CD14-positive monocyte (primary cell): ENCODE measurements around the gene ANKRD40CL. TPM values are rescaled to one million over a fixed set of nuclear protein-coding genes. Genes with fewer than 3 reads are reported as not detected.

Source experiments
- DNase-seq, 3 donors: peaks; one replicate each; pipeline ENCODE4 v3.0.0-alpha.2; 2011 to 2022
- H2AFZ ChIP-seq: 2 replicates; pipeline ENCODE4 v1.6.0; 2012; ENCODE audit warnings: mild to moderate bottlenecking, low read depth, low read length, inconsistent platforms; ENCODE audit not compliant: insufficient read depth, poor library complexity, severe bottlenecking
- H3K27ac ChIP-seq, 2 donors: 1 replicate in 1 of 2; 2 replicates in 1 of 2; pipeline ENCODE4 v1.5.1; 2012 to 2013; ENCODE audit warnings: low read length in 2 of 2, control low read depth in 1 of 2, inconsistent platforms in 1 of 2, low read depth in 1 of 2, mild to moderate bottlenecking in 1 of 2
- H3K27me3 ChIP-seq, 2 donors: one replicate each; pipeline versions ENCODE4 v1.6.0 to v1.6.1; 2011 to 2013; ENCODE audit warnings: low read length in 2 of 2; ENCODE audit not compliant: control insufficient read depth in 2 of 2, insufficient read depth in 2 of 2
- H3K36me3 ChIP-seq, 2 donors: replicated peaks in 1 of 2; 1 replicate in 1 of 2; 2 replicates in 1 of 2; pipeline versions ENCODE4 v1.5.1 to v1.6.1; 2012 to 2013; ENCODE audit warnings: low read length in 2 of 2, control low read depth in 1 of 2, inconsistent platforms in 1 of 2, mild to moderate bottlenecking in 1 of 2; ENCODE audit not compliant: insufficient read depth in 2 of 2, control insufficient read depth in 1 of 2
- H3K4me1 ChIP-seq, 2 donors: 1 replicate in 1 of 2; 2 replicates in 1 of 2; pipeline versions ENCODE4 v1.5.1 to v1.6.1; 2012 to 2013; ENCODE audit warnings: low read length in 2 of 2, control low read depth in 1 of 2, inconsistent platforms in 1 of 2, mild to moderate bottlenecking in 1 of 2, moderate library complexity in 1 of 2; ENCODE audit not compliant: insufficient read depth in 2 of 2, control insufficient read depth in 1 of 2
- H3K4me2 ChIP-seq: replicated peaks from 2 replicates; pipeline ENCODE3; 2012; ENCODE audit warnings: low read length, moderate library complexity, mild to moderate bottlenecking; ENCODE audit not compliant: poor library complexity, severe bottlenecking; ENCODE audit errors: extremely low read depth
- H3K4me3 ChIP-seq, 3 experiments: fragments of 200-600 bp in 1 of 3; sonication (generic) in 1 of 3; replicated peaks in 1 of 3; 1 replicate in 2 of 3; 2 replicates in 1 of 3; pipeline ENCODE4 v1.5.1; 2011 to 2013; ENCODE audit warnings: low read length in 3 of 3, mild to moderate bottlenecking in 3 of 3, control low read depth in 2 of 3, low read depth in 2 of 3, inconsistent platforms in 1 of 3, moderate library complexity in 1 of 3
- H3K79me2 ChIP-seq: 2 replicates; pipeline ENCODE4 v1.6.0; 2012; ENCODE audit warnings: mild to moderate bottlenecking, control low read depth, inconsistent platforms, low read length, moderate library complexity; ENCODE audit not compliant: insufficient read depth
- H3K9ac ChIP-seq: 2 replicates; pipeline ENCODE4 v1.6.0; 2017; ENCODE audit warnings: low read length, mild to moderate bottlenecking; ENCODE audit not compliant: insufficient read depth, poor library complexity, severe bottlenecking
- H3K9me3 ChIP-seq, 2 donors: replicated peaks in 1 of 2; 1 replicate in 1 of 2; 2 replicates in 1 of 2; pipeline versions ENCODE4 v1.5.1 to v1.6.1; 2012 to 2013; ENCODE audit warnings: low read length in 2 of 2, control low read depth in 1 of 2; ENCODE audit not compliant: control insufficient read depth in 1 of 2, insufficient read depth in 1 of 2
- H4K20me1 ChIP-seq: 2 replicates; pipeline ENCODE4 v1.6.0; 2012; ENCODE audit warnings: mild to moderate bottlenecking, low read length, control low read depth, moderate library complexity; ENCODE audit not compliant: insufficient read depth
- H3K27ac Mint-ChIP-seq, 7 donors: one replicate each; pipeline ENCODE4 v1.8.0; 2020; ENCODE audit warnings: mild to moderate bottlenecking in 7 of 7, mixed read lengths in 7 of 7, moderate library complexity in 6 of 7, inconsistent platforms in 2 of 7
- H3K27me3 Mint-ChIP-seq, 3 donors: one replicate each; pipeline ENCODE4 v1.8.0; 2021 to 2022; ENCODE audit warnings: low read depth in 3 of 3, mild to moderate bottlenecking in 3 of 3, mixed read lengths in 3 of 3, moderate library complexity in 3 of 3, inconsistent platforms in 1 of 3
- H3K36me3 Mint-ChIP-seq, 2 donors: one replicate each; pipeline ENCODE4 v1.8.0; 2020; ENCODE audit warnings: mixed read lengths in 2 of 2, inconsistent platforms in 1 of 2, mild to moderate bottlenecking in 1 of 2
- H3K4me1 Mint-ChIP-seq: one replicate; pipeline ENCODE4 v1.8.0; 2020; ENCODE audit warnings: mild to moderate bottlenecking, mixed read lengths
- H3K4me3 Mint-ChIP-seq, 2 donors: one replicate each; pipeline ENCODE4 v1.8.0; 2020; ENCODE audit warnings: mild to moderate bottlenecking in 2 of 2, mixed read lengths in 2 of 2, moderate library complexity in 1 of 2
- H3K9me3 Mint-ChIP-seq, 7 donors: one replicate each; pipeline ENCODE4 v1.8.0; 2020 to 2022; ENCODE audit warnings: mixed read lengths in 7 of 7, mild to moderate bottlenecking in 6 of 7, moderate library complexity in 6 of 7, inconsistent platforms in 2 of 7
- CTCF ChIP-seq: fragments of 200-600 bp; IDR thresholded peaks from one replicate; pipeline ENCODE4 v1.8.0; 2022; ENCODE audit warnings: antibody characterized with exemption, mild to moderate bottlenecking
- WGBS: methylation state at CpG from one replicate; pipeline ENCODE4 v1.1.5; 2013; ENCODE audit warnings: missing lambda C conversion rate; ENCODE audit not compliant: insufficient coverage; 5-methylcytosine and 5-hydroxymethylcytosine counted together
- intact Hi-C, 2 donors: fragments of 100-400 bp; cut with micrococcal nuclease; formaldehyde crosslinking; loops; one replicate each; pipeline versions ENCODE4 v1.15.0 to v1.15.1; 2023
- polyA plus RNA-seq, 3 donors: library from polyadenylated mRNA; depleted of rRNA in 1 of 3; unstranded in 2 of 3; stranded (reverse) in 1 of 3; fragments of 300-500 nt in 2 of 3; fragments of >200 nt in 1 of 3; fragmentation: Illumina TruSeq in 2 of 3; gene quantifications; 1 replicate in 2 of 3; 2 replicates in 1 of 3; pipeline ENCODE4 v1.2.3, GENCODE V29; 2012 to 2021

The ANKRD40CL gene
- polyA plus RNA-seq, 3 donors = not detected

- no CpG with 5 or more reads among the region's 8 CpGs for WGBS
- no peak overlapping the region for H3K27ac Mint-ChIP-seq
- H3K27me3 Mint-ChIP-seq = peaks cover 6 to 14% (median 14%) of the 10 kb centered on the region in 3 donors
- no peaks in the 10 kb centered on the region for H3K36me3 Mint-ChIP-seq
- Histone ChIP-seq H3K9ac (no peak overlapping the region), H3K9me3 (no peaks in the 10 kb centered on the region), H3K27ac (no peak overlapping the region), H3K4me2 (no peak overlapping the region), H3K4me3 (no peak overlapping the region), H3K4me1 (peaks cover 0 to 3% of the 10 kb centered on the region in 2 donors), H3K36me3 (no peaks in the 10 kb centered on the region), H3K79me2 (no peaks in the 10 kb centered on the region), H4K20me1 (no peaks in the 10 kb centered on the region), H3K27me3 (peaks cover 0 to 6% of the 10 kb centered on the region in 2 donors), H2AFZ (no peak overlapping the region)
- TF ChIP-seq CTCF = no peak
- peaks cover 0 to 3% (median 0%) of the 10 kb centered on the region in 7 donors for H3K9me3 Mint-ChIP-seq
- DNase-seq = no peak
- H3K4me1 Mint-ChIP-seq = peaks cover 9% of the 10 kb centered on the region
- H3K4me3 Mint-ChIP-seq = no peak overlapping the region
- intact Hi-C loops = no loop called here
These were observed 11.2 kb upstream of the ANKRD40CL start for GRCh38 chr17:50778471-50778870.

- DNase-seq = no peak
- H3K4me1 ChIP-seq = no peaks in the 10 kb centered on the region
- H3K4me3 Mint-ChIP-seq = no peak overlapping the region
- no peak overlapping the region for H3K27ac Mint-ChIP-seq
- no peak overlapping the region for H3K27ac ChIP-seq
- H3K27me3 Mint-ChIP-seq = peaks cover under 1 to 9% (median 7%) of the 10 kb centered on the region in 3 donors
- peaks cover 0 to under 1% of the 10 kb centered on the region in 2 donors for H3K27me3 ChIP-seq
- no peaks in the 10 kb centered on the region for H3K36me3 Mint-ChIP-seq
- no peaks in the 10 kb centered on the region for H3K79me2 ChIP-seq
- no peak overlapping the region for H3K4me2 ChIP-seq
- no peak overlapping the region for H3K4me3 ChIP-seq
- TF ChIP-seq CTCF = no peak
- no peak overlapping the region for H2AFZ ChIP-seq
- intact Hi-C loops = no loop called here
- H3K9ac ChIP-seq = no peak overlapping the region
- no peaks in the 10 kb centered on the region for H3K9me3 Mint-ChIP-seq
- no peaks in the 10 kb centered on the region for H4K20me1 ChIP-seq
- no peaks in the 10 kb centered on the region for H3K9me3 ChIP-seq
- WGBS = 100% methylated on average over 1 of the region's 3 CpGs
- H3K36me3 ChIP-seq = no peaks in the 10 kb centered on the region
- peaks cover under 1% of the 10 kb centered on the region for H3K4me1 Mint-ChIP-seq
These were observed 8.6 kb upstream of the ANKRD40CL start for GRCh38 chr17:50775926-50776325.
